GM12864 (cell line): ENCODE results near the gene PAN3.
A peak's percentile ranks its signal among the peaks of the same experiment; 100 is the strongest.

Experiments used
- DNase-seq: peaks from one replicate; pipeline ENCODE4 v3.0.0-alpha.2; 2011; ENCODE audit warnings: low read depth
- H3K4me3 ChIP-seq: 2 replicates; pipeline ENCODE4 v1.5.1; 2011; ENCODE audit warnings: mild to moderate bottlenecking, low read depth, low read length, control low read depth
- CTCF ChIP-seq: IDR thresholded peaks from 2 replicates; pipeline ENCODE4 v1.5.1; 2011; ENCODE audit warnings: low read depth, mild to moderate bottlenecking, moderate library complexity, low read length, control low read depth, inconsistent platforms; ENCODE audit errors: missing control alignments

Gene PAN3

GRCh38 chr13:28257305-28257704, 119.0 kb downstream of the PAN3 start:
- H3K4me3 ChIP-seq: no peak overlapping the region

GRCh38 chr13:28258417-28258816, 120.1 kb downstream of the PAN3 start:
- no peak for DNase-seq
- H3K4me3 ChIP-seq: no peak overlapping the region
- TF ChIP-seq CTCF: no peak

More at GRCh38 chr13:28257305-28257704, 119.0 kb downstream of the PAN3 start:
- TF ChIP-seq CTCF: no peak
- no peak for DNase-seq

- no peak for DNase-seq
- H3K4me3 ChIP-seq: no peak overlapping the region
- TF ChIP-seq CTCF: no peak
Observed at GRCh38 chr13:28267497-28267896, 129.2 kb downstream of the PAN3 start.

- peak; percentile 86 for DNase-seq
- no peak for TF ChIP-seq CTCF
- no peak overlapping the region for H3K4me3 ChIP-seq
Observed at GRCh38 chr13:28268800-28269223, 130.5 kb downstream of the PAN3 start.

- no peak for TF ChIP-seq CTCF
Observed at GRCh38 chr13:28271056-28271840, 132.9 kb downstream of the PAN3 start.

GRCh38 chr13:28273919-28274318, 135.6 kb downstream of the PAN3 start:
- H3K4me3 ChIP-seq: no peak overlapping the region
- no peak for DNase-seq
- TF ChIP-seq CTCF: peak; percentile 13

More at GRCh38 chr13:28271056-28271840, 132.9 kb downstream of the PAN3 start:
- H3K4me3 ChIP-seq: no peak overlapping the region
- no peak for DNase-seq

GRCh38 chr13:28282451-28282850, 144.1 kb downstream of the PAN3 start:
- no peak for TF ChIP-seq CTCF
- no peak overlapping the region for H3K4me3 ChIP-seq
- DNase-seq: peak; percentile 29
